AG08396 (cell line): Measurements from ENCODE around the gene BCAR3.
"Not testable (repeated sequence)": the region's sequence is repeated elsewhere in the genome, so short reads cannot be mapped to it uniquely, and the experiment has no call there.

Experiments
- DNase-seq: peaks from one replicate; pipeline ENCODE4 v3.0.0; 2012; ENCODE audit warnings: low spot score, mixed read lengths

The BCAR3 gene

GRCh38 chr1:93689521-93690223, 8.0 kb upstream of the BCAR3 start:
- DNase-seq: no peak

DNA sequence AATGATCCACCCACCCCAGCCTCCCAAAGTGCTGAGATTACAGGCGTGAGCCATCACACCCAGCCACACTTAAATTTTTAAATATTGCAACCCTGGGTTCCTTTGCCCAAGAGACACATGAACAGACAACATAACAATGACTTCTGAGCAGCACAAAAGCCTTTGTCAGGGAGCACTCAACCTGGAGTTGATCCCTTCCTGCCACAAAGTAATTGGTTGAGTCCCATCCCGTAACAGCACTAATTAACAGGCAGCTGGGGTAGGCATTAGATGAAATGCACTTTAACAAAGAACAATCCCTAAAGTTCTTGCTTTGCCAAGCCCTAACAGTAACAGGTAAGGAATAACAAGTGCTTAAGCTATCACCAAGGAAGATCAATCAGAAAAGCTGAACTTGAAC, 5.9 kb upstream of the BCAR3 start:
- DNase-seq: no peak

GRCh38 chr1:93686504-93687250, 5.0 kb upstream of the BCAR3 start:
- no peak for DNase-seq

GRCh38 chr1:93685918-93686317, 4.3 kb upstream of the BCAR3 start:
- DNase-seq: no peak

GRCh38 chr1:93683234-93683633, 1.6 kb upstream of the BCAR3 start:
- no peak for DNase-seq

GRCh38 chr1:93681989-93682412, 364 bp upstream of the BCAR3 start:
- DNase-seq: no peak

- peak; percentile 88 for DNase-seq
These were observed 1.1 kb downstream of the BCAR3 start for GRCh38 chr1:93680420-93681100.

GRCh38 chr1:93680076-93680419, 1.6 kb downstream of the BCAR3 start:
- DNase-seq: peak; percentile 45

DNA sequence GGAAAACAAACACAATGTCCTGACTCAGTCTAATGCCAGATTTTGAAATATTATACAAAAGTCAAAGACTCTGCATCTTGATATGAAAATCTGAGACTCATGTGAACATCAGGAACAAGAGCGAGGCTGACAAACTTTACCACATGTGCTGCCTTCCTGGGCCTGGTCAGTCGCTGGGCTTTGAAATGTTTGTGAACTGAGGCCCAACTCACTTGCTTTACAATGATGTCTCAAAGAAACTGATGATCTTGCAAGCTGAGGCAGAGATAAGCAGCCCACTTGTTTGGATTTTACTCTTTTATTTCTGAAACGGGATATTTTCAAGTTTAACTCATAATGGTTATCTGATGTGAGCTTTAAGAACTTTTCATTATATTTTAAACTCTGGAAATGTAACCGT, 2.1 kb downstream of the BCAR3 start:
- no peak for DNase-seq

DNA sequence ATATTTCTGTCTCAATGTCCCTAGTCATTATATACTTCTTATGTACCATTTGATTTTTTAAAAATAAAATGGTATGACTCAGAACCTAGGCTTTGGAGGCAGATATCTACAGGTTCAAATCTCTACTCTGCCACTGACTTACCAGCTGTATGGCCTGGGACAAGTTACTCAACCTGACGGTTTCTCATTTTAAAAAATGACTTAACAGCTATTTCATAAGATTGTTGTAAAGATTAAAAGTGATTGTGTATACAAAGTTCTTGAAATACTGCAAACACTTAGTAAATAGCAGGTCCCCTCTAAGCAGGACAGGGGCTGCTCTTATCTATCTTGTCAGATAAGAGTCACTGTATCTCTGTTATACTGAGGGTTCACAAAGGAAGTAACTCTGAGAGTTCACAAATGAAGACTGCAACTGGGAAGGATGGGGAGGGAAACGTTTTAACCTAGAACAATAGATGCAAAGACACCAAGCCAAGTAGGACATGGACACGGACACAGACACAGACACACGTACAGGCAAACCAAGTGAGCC, 2.6 kb downstream of the BCAR3 start:
- no peak for DNase-seq

- no peak for DNase-seq
These were observed 3.1 kb downstream of the BCAR3 start for GRCh38 chr1:93678491-93678890.

- no peak for DNase-seq
These were observed 3.9 kb downstream of the BCAR3 start for GRCh38 chr1:93677729-93678128.

DNA sequence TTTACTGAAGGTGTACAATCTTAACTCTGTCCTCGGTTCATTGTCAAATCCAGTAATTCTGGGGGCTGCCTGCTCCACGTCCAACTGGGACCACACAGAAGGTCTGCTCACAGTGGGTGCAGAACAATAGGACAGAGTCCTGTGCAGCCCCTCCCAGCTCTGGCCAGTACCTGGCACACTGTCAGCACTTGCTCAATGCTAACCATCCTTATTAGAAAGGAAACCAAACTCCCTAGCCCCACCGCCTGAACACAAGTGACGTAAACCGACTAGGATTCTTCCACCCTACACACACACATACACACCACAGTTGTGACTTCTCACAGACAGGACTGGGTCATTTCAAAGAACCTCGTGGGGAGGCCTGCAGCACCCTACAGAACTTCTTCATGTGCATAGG, 5.2 kb downstream of the BCAR3 start:
- DNase-seq: no peak

DNA sequence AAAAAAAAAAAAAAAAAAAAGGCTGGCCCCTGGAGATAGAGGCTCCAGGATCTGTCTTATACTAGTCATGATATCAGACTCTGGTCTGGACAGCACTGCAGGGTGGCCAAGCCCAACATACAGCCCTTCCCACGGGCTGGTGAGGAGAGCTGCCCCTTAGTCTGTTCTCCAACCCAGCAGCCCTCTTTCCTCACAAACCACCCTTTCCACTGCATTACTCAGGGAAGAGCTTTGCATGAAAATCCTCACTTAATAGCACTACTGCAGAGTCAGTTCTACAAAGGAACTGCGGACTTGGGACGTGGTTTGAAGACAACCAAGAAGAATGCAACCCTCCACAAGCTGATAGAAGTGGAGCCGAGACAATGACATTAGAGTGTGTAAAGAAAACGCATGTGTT, 5.7 kb downstream of the BCAR3 start:
- DNase-seq: no peak

- no peak for DNase-seq
These were observed 6.4 kb downstream of the BCAR3 start for GRCh38 chr1:93675271-93675670.

GRCh38 chr1:93674071-93674470, 7.6 kb downstream of the BCAR3 start:
- DNase-seq: not testable (repeated sequence)

DNA sequence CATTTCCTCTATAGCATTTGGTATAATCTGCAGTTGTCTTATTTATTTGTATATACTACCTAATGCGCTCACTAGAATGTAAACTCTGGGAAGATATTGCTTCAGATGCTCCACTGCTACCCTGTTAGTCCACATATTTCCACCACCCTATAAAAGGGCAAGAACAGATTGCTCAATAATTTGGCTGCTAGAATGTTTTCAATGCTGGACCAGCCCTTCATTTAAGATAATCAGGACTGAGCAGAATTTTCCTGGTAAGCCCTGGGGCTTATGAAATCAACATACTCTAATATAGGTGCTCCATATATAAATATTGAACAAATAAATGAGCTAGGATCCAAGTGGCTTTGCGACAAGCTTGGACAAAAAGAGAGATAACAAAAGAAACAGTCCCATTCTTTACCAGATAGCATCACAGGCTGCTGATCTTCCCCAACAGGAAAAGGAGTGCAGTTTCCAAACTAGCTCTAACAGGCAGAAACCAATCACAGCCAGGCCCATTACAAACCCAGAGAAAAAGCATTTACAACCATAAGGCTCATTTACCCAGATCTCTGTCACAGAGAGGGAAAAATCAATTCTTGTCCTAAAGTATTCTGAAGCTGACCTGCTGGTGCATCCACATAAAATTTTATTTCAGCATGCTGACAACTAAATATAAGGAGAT, 8.3 kb downstream of the BCAR3 start:
- no peak for DNase-seq

- DNase-seq: no peak
These were observed 9.0 kb downstream of the BCAR3 start for GRCh38 chr1:93672477-93673162.

GRCh38 chr1:93672069-93672468, 9.6 kb downstream of the BCAR3 start:
- no peak for DNase-seq

GRCh38 chr1:93671099-93671621, 10.5 kb downstream of the BCAR3 start:
- DNase-seq: no peak

DNA sequence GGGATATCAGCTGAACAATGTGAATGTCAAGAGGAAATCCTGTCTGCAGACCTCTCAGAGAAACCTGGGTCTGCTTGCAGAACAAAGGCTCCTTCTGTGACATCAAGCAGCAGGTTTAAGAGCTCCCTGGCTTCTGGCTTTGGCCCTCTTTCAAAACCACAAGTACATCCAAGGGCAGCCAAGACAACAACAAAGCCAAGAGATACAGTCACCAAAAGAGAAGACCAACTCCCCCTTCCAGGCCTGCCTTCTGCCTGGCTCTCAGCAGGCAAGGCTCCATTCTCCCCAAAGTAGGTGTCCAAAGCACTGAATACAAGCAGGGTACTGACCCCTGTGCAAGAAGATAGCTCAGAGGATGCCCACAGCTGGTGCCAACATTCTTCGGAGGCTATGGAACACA, 11.5 kb downstream of the BCAR3 start:
- DNase-seq: peak; percentile 59

- no peak for DNase-seq
These were observed 12.3 kb downstream of the BCAR3 start for GRCh38 chr1:93669369-93669768.
